Neural progenitor cell (in vitro differentiated cells): ENCODE measurements around the gene MPV17L2.

Experiments
- CTCF ChIP-seq: fragments of 200-600 bp; sonication (generic); IDR thresholded peaks from 2 replicates; pipeline ENCODE4 v1.5.1; 2017; ENCODE audit warnings: antibody characterized with exemption, mild to moderate bottlenecking
- EZH2 ChIP-seq: fragments of 200-600 bp; sonication (generic); IDR thresholded peaks from 2 replicates; pipeline ENCODE4 v1.6.1; 2017; ENCODE audit warnings: antibody characterized with exemption, mild to moderate bottlenecking, moderate library complexity

GRCh38 chr19:18156268-18156667, 36.8 kb upstream of the MPV17L2 start:
- TF ChIP-seq CTCF (no peak), EZH2 (no peak)
